ENCODE data around the gene PAQR9. TPM values are rescaled to one million over a fixed set of nuclear protein-coding genes. Genes with fewer than 3 reads are reported as not detected.
A peak's percentile ranks its signal among the peaks of the same experiment; 100 is the strongest.

Gene PAQR9
- total RNA-seq, 1 experiment from 2014 or later: 0.12 TPM

DNA sequence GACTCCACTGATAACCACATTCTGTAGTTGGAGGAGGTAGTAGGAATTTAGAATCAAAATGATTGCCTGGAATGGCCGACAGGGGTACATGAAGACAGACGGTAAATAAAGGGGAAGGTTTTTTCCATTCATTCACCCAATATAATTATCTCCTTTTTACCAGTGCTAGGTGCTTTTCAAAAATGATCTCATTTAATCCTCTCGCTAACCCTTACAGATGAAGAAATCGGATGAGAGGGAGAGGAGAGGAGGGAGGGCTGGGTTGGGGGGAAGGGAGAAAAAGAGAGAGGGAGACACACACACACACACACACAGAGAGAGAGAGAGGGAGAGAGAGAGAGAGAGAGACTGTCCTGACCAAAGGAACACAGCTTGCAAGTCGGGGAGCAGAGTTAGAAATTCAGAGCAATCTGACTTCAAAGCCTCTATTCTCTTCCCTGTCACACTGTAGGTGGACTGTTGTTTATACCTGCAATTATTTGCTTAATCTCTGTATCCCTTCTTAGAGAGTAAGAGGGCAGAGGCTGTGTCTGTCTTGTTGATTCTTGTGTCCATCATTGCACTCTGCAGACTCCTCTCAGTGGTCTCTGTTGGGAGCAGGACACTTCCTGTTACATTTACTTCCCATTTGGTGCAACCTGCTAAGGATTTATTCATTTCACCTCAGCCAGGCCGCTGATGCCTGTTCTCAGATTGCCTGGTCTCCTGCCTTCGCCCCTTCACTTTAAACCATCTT, 18.7 kb upstream of the PAQR9 start:
- DNase-seq (ENCODE audit: low read depth): no peak

DNA sequence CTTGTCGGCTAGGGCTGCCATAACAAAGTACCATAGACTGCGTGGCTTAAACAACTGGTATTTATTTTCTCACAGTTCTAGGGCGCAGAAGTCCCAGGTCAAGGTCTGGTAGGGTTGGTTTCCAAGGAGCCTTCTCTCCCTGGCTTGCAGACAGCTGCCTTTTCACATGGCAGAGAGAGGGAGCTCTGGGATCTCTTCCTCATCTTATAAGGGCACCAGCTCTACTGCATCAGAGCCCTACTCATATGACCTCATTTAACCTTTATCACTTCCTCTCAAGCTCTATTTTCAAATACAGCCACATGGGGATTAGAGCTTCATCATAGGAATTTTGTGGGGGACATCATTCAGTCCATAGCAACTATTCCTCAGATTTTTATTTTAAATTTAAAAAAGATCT, 17.6 kb upstream of the PAQR9 start:
- no peak for DNase-seq (ENCODE audit: low read depth)

DNA sequence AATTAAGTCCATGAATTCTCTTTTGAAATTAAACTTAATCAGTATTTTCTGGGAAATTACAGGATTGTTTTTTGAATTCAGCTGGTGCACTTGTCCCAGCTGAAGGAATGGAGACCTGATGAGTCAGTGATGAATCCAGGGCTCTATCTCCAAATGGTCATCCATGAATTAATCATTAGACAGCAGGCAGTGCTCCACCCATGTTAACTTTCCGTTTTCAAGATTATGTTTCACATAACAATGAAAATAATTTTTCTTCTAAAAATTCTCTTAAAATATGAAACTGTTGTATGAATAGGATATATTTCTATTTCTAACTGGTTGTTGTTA, 13.9 kb upstream of the PAQR9 start:
- peak; percentile 58 for DNase-seq (ENCODE audit: low read depth)

DNA sequence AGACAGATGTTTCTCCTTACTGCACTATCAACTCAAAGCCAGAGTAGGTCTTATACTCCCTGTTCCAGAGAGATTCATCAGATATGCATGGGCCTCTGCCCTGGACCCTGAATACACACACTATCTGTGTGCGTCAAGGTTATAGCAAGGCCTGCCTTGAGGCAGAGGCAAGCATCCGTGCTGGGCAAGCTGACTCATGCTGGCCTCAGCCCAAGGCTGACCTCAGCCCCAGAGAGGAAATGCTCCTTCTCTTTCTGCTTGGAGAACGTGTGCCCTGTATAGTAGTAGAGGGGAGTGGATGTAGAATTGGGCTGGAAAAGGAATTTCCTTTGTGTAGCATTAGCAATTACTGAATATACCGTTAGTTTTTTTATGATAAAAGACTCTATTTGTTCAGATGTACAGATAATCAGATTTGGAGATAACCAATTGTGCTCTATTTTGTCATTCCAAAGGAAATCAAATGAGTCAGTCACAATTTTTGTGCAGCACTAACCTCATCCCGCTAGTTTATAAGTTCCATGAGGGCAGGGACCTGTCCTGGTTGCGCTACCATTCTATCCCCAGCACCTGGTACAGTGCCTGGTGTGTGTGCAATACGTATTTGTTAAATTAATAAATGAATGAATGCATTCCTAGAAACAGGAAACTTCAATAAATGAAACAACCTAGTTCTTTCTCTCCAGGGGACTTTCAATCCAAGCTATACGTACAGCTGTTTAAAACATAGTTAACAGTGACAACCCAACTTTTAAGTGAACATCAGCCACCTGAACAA, 13.3 kb upstream of the PAQR9 start:
- peak; percentile 99 for DNase-seq (ENCODE audit: low read depth)

DNA sequence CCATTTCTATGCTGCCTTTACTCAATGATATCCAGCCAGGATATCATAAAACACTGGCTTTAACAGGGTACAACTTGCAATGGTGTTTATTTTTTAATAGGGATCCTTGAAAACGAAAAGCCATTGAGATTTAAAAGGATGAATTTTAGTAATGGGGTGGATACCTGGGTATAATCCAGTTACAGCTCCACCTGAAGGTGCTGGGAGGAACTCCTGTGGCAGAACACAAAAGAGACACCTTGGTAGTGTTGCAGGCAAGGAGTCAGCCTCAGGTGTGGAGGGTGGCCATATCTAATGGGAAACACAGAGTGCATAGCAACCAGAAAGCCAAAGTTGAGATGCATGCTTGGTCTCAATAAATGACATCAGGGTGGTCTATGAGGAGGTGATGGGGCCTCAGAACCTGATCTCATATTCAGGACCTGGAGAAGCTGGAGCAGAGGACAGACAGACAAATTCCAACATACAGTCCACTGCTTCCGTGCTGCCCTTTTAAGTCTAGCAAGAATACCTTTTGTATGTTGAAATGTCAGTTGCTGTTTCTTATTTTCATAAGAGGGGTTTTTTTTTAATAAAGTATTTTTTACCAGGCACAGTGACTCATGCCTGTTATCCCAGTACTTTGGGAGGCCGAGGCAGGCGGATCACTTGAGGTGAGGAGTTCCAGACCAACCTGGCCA, 12.0 kb upstream of the PAQR9 start:
- no peak for DNase-seq (ENCODE audit: low read depth)

DNA sequence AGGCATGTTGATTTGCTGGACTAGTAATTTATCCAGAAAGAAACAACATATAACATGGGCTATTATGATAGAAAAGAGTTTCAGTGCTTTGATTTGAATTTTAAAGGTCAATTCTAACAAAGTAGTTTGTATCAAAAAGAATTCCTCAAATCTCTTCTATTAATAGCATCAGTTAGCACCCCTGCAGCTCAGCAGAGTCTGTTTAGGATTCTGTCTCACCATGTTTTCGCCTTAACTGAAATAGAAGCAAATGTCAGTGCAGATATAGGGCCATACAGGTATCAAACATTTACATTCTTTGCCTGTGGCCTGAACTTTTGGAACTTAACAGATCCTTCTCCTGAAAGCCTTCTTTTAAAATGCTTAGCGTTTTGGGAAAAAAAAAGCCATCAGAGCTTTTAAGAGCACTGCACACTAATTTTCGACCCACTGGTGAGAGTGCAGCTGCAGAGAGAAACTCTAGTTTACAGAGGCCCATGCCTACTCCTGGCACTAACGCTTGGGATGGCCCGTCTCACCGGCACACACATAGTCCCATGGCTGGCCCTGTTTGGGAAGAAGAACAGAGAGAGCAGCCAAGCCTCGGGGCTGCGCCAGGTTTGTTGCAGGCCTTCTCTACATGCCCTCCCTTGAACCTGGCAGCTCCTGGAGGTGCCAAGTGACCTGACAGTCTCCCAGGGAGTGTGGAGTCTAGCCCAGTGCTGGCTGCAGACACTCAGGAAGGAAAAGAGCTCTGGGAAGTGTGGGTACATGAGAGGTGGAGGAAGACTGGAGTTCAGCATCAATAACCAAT, 9.9 kb upstream of the PAQR9 start:
- no peak for DNase-seq (ENCODE audit: low read depth)

DNA sequence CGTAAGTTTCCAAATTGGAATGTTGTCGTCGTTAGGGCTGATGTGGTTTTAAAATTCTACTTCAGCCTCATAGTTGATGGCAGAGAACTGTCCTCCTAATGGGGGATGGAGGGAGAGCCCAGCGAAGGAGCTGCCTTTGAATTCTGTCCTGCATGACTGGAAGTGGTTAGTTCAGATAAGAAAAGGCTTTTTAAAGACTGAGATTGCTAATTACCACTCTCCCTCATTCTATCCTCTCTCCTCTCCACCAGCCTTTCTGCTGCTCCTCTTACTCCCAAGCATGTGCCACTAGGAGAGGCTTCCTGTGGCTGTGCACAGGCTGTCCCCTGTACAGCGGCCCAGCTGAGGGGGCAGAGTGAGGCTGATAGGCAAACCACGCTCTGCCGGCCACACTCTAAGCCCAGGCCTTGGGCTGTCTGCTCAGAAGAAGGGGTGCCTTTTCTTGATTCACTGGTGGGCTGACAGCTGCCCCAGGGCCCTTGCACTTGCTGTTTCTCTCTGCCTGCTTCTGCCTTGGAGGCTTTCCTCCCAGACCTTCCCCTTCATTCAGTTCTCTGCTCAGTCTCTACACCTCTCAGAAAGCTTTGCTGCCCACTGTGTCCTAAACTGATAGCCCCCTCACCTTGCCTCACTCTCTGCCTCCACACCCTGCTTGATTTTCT, 8.7 kb upstream of the PAQR9 start:
- no peak for DNase-seq (ENCODE audit: low read depth)

DNA sequence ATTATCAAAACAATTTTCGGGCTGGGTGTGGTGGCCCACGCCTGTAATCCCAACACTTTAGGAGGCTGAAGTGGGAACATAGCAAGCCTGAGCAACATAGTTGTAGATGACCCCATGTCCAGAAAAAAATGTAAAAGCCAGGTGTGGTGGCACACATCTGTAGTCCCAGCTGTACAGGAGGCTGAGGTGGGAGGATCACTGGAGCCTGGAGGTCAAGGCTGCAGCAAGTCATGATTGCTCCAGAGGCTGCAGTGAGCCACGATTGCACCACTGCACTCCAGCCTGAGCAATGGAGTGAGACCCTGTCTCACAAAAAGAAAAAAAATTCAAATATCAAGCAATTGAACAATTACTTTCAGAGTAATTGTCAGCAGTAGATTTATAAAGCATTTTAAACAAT, 8.0 kb upstream of the PAQR9 start:
- DNase-seq (ENCODE audit: low read depth): no peak

DNA sequence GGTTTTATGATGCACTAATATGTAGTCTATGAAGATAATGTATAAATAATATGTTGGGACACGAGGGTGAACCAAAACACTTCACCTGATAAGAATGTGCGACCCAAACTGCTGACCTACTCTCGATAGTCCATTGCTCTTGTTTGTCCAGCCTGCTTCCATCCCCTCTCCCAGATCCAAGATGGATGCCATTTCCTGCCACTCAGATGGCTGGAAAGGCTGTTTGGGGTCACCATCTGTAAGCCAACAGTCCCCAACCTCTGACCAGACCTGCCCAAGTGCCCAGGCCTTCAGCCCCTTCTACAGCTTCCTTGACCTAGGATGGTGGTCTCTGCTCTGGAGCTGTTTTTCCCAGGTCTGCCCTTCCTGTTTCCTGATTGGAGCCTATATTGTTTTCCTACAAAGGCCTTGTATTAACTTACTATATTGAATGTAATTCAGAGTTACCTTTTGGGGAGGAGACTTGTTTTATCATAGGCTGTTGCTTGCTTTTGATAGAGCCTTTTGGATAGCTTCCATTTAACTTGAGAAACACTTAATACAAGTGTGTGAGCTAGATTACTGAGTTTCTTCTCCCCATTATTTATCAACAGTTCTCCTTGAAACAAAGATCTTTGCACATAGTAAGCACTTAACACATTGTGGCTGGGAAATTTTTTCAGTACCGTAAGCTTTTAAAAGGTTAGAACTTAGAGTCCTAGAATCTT, 5.0 kb upstream of the PAQR9 start:
- DNase-seq (ENCODE audit: low read depth): no peak

DNA sequence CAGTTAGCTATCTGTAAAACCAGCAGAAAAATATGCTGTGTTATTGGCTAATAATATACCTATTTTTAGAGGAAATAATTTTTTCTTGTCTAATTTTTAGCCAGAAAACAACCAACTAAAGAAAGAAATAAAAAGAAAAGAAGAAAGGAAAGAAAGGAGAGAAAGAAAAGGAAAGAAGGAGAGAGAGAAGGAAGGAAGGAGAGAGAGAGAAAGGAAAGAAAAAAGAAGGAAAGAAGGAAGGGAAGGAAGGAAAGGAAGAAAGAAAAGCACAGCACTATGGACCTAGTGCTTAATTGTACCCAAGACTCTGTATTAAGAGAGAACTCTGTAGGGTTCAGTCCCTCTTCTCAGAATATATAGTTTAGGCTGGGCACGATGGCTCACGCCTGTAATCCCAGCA, 3.3 kb upstream of the PAQR9 start:
- DNase-seq (ENCODE audit: low read depth): no peak

DNA sequence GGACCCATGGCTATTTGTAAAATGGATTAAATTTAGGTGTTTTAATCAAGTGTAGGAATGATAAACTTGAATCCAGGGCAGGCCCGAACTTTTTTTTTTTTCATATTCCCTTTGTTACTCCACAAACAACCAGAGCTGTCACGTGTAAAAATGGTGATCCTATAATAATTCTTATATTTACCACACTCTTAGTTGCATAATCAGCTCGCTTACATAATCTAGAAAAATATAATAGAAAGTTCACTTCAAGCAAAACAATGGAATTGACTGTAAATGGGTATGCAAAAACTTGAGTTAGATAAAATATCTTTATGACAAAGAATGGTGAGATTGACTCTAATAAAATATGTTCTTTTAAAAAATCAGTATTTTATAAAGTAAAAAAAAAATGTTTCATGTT, 2.1 kb upstream of the PAQR9 start:
- no peak for DNase-seq (ENCODE audit: low read depth)

DNA sequence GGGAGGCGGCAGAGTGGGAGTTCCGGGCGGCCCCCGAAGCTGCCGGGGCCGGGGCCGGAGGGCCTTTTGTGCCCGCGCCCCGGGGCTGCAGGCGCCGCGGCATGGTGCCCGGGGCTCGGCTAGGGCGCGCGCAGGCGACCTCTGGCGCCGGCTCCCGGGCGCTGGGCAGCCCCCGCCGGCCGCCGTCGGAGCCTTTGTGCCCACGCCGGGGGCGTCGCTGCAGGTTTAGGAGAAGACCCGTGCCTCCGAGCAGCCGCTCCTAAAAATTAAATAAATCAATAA, 299 bp downstream of the PAQR9 start:
- DNase-seq (ENCODE audit: low read depth): peak; percentile 8

DNA sequence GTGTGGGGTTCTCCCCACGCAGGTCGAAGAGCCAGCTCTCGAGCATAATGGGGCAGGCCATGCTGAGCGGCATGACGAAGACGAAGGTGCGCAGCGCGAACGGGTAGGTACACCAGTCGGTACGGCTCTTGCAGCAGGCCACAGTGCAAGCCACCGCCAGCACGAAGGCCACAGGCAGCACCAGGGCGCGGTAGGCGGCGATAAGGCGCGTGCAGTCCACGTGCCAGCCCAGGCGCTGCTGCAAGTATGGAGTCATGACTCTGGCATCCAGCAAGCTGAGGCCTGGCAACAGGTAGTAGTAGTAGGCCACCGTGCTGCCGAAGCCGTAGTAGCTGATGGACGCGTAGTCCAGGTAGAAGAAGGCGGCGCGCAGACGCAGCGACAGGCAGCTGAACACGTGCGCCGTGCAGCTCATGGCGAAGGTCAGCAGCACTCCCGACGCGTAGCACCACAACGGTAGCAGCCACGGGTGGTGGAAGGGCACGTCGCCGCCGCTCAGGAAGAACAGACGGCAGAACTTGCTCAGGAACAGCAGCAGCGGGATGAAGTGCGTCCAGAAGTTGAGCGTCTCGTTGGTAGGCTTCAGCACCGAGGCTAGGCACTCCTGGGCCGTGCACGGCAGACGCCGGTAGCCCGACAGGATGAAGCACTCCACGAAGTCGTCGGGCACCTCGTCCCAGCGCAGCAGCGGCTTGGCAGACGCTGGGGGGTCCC, 797 bp downstream of the PAQR9 start:
- no peak for DNase-seq (ENCODE audit: low read depth)

DNA sequence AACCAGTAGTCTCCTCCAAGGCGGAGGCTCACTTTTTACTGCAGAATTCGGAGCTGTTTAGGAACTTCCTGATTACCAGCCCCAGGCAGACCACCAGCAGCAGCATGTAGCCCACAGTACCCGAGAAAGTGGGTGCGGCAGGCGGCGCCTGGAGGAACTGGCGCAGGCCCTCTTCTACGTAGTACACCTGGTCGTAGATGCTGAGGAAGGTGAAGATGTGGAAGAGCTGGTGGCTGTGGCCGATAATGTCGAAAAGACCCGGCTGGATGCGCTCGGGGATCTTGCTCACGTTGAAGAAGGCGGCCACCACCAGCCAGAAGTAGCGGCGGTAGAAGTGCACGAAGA, 1.3 kb downstream of the PAQR9 start:
- DNase-seq (ENCODE audit: low read depth): no peak

DNA sequence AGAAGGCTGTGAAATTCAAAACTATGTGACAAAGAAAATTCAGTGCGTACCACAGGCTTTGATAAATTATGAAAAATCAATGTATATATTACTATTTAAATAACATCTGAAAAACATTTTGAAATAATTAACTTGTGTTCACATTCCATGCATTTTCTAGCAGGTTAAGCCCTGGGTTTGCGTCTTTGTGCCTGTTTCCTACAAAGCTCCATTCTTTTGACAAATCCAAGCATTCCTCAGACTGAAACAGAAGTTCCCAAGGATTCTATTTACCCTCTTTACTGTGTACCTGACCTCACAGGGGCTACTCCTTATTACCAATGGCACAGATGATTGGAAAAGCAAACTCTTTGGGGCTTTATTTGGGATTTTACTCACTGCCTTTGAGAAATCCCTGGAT, 1.9 kb downstream of the PAQR9 start:
- no peak for DNase-seq (ENCODE audit: low read depth)

DNA sequence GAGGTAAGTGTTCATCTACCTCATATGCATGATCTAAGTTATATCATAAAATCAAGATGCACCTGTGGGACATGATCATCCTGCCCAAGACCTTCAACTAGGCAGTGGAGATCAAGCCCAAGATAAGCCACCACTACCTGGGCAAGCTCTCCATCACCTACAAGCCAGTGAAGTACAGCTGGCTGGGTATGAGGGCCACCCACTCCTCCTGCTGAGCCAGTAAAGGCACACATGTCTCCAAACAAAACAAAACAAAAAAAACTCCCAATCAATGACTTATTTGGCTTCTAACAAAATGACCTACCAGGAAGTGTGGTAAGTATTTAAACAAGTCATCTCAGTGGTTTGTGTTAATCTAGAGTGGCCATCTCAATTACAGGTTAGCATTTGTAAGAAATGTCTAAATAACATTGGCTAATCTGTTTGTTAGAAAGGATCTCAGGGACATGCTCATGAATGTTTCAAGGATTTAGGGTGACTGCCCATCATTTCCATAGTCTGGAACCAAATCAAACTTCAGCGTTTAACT, 3.1 kb downstream of the PAQR9 start:
- DNase-seq (ENCODE audit: low read depth): no peak

DNA sequence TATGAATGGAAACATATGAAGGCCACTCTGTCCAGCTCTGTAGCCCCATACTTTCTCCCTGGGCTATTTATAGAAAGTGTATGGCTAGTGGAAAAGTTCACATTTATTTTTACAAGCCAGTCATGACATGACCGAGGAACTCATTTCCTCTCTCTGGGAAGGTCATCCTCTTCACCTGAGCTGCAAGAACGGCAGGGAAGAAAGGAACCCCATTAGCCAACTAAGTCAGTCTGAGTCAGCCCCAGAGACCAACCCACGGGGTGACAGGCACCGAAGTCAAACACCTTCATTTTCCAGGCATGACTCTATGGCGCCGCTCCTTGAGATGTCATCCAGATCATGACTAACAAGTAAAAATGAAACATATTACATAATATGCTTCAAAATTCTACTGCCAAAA, 4.8 kb downstream of the PAQR9 start:
- DNase-seq (ENCODE audit: low read depth): peak; percentile 91

DNA sequence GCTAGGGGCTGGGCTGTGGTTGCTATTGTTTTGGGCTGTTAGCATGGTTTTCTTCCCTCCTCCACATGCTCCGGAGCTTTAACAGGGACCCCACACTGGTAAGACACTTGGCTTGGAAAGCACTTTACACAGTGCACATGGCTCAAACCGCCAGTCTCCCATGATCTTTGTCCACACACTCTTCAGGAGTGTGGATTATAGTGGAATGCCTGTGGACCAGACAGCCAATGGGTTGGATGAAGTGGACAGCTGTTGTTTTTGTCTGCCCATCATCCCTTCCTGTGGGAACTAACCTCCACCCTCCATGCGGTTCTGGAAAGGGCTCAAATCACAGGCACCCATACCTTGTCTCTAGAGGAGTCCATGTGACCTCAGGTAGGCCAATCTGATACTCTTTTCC, 10.0 kb downstream of the PAQR9 start:
- no peak for DNase-seq (ENCODE audit: low read depth)

DNA sequence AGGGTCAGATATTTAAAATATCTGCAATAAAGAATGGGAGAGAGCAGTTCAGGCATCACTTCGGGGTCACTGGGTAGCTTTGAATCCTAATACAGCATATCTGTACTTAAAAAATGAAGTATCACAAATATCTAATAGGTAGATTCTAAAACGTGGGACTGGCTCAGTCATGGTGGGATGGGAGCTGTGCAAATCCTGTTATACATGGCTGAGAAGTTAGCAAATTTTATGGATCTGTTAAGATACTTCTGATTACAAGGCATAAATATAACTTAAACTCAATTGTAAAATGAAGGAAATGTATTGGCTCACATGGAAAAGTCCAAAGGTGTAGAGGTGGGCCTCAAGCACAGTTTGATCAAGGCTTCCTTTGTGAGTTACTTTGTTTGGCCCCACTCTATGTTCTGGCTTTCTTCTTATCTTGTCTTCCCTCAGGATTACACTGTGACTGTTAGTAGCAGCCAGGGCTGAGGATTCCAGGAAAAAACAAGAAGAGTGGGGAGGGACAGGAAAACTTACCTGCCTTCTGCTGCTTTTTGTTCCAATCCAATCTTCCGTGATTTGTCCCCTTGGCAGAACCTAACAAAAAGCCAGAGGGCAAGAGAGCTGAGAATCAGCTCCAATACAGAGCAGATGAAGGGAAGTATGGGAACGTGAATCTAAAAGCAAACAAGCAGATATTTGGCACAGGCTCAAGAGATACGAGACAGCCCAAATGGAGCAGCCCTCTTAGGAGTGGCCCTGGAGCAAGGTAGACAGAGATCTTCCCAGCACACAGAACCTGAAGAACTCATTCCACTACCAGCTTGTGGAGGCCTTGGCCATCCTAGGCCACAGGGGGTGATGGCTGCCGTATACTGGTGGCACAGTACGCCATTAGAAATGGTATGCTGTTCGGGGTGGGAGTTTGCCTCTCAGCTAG, 10.9 kb downstream of the PAQR9 start:
- DNase-seq (ENCODE audit: low read depth): no peak
